Stimulated activated CD4-positive, alpha-beta T cell treated with anti-CD3 and anti-CD28 coated beads, TNF-alpha, amount 100 ng/mL, for 4 hours (primary cell): Measurements from ENCODE around the gene INTS4.
"Not testable (repeated sequence)": the region's sequence is repeated elsewhere in the genome, so short reads cannot be mapped to it uniquely, and the experiment has no call there.

ENCODE experiments used
- DNase-seq, 3 experiments: peaks; one replicate each; pipeline ENCODE4 v3.0.0-alpha.2; 2020; ENCODE audit warnings: low read depth in 3 of 3

INTS4 gene

GRCh38 chr11:78025378-78025777 lies 30.9 kb upstream of the INTS4 start:
- no peak for DNase-seq

- no peak for DNase-seq
Observed at GRCh38 chr11:78023426-78023825, 29.0 kb upstream of the INTS4 start.

DNA sequence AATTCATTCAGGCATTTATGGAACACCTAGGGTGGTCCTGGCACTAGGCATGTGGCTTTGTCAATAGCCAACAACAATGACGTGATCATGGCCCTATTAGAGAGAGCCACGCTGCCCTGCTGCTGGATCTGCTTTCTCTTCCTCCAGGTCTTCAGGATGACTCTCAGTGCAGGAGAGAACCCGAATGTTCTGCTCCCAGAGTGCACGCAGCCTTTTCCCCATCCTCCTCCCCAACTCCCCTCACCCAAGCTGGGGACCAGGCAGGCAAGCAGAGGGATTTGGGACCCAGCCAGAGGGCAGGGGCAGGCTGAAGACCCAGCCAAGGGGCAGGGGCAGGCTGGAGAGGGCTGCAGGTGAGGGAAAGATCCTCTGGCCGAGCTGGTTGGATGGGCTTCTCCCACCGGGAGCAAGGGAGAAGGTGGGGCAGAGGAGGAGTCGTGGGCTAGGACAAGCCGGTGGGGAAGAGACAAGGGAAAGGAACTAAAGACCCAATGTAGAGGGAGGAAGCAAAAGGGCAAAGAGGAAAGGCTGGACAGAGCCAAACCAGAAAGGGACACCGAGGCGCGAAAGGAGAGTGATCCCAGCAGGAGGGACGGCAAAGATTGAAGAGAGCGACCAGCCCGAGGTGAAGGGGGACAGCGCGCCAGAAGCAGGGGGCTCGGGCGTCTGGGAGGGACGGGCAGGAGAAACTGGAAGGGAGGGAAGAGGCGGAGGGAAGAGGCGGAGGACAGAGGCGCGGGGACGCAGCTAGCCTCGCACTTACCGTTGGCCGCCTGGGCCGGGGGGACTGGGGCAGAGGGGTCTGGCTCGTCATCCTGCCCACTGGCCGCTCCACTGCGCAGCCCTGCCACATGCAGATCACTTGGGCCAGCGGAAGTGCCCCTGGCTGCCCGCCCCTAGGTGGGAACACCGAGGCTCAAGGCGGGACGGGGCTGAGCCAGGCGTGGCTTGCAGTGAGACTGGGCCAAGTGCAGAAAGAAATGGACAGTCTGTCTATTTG lies 28.2 kb upstream of the INTS4 start, which contains the start of gene KCTD14:
TSS of gene KCTD14 (minus strand) at position 880 of the 1,000 bp plus-strand sequence. CDS start at position 853, 27 bp downstream.
- DNase-seq, result no peak

- DNase-seq, result no peak
Observed at GRCh38 chr11:78021611-78022010, 27.1 kb upstream of the INTS4 start.

- DNase-seq, result no peak
Observed at GRCh38 chr11:78020246-78020645, 25.8 kb upstream of the INTS4 start.

GRCh38 chr11:78019808-78020207 lies 25.3 kb upstream of the INTS4 start:
- no peak for DNase-seq

GRCh38 chr11:78015878-78016277 lies 21.4 kb upstream of the INTS4 start:
- DNase-seq, result no peak

DNA sequence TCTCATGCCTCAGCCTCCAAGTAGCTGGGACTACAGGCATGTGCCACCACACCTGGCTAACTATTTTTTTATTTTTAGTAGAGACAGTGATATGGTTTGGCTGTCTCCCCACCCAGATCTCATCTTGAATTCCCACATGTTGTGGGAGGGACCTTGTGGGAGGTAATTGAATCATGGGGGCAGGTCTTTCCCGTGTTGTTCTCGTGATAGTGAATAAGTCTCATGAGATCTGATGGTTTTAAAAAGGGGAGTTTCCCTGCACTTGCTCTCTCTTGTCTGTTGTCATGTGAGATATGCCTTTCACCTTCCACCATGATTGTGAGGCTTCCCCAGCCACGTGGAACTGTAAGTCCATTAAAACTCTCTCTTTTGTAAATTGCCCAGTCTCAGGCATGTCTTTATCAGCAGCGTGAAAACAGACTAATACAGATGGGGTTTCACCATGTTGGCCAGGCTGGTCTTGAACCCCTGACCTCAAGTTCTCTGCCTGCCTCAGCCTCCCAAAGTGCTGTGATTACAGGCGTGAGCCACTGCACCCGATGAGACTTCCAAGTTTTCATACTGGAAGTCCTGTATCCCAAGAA lies 20.6 kb upstream of the INTS4 start:
- DNase-seq, result not testable (repeated sequence)

- no peak for DNase-seq
Observed at GRCh38 chr11:78011301-78011700, 16.8 kb upstream of the INTS4 start.

DNA sequence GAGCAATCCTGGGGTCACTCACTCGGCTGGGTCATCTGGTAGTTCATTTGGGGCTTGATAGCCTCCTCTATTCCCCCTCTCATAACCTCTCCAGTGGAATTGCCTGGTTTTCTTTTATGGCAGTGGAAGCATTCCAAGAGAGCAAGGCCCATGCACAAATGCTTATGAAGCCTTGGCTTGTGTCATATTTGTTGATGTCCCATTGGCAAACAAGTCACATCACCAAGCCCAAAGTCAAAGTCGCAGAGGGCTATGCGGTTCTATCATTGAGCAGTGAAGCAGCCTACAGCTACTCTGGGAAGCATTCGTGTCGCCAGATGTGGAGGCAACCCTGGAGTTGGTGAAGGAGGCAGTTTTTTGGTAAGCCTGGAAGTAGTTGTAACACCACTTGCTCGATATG lies 16.3 kb upstream of the INTS4 start:
- DNase-seq, result no peak

DNA sequence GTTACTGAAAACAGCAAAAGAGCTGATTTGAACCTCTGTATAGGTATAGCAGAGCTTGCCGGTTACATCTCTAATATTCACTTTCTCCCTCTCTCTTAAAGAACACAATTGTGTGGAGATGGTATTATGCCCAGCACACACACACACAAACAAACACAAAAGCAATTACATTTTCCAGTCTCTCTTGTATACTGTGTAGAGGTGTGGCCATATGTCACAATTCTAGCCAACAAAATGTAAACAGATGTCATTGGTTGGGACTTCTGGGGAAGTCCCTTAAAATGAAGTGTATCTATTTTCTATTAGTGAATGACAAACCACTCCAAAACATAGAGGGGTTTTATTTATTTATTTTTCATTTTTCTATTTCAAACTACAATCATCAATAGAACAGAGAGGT lies 15.8 kb upstream of the INTS4 start:
- no peak for DNase-seq

DNA sequence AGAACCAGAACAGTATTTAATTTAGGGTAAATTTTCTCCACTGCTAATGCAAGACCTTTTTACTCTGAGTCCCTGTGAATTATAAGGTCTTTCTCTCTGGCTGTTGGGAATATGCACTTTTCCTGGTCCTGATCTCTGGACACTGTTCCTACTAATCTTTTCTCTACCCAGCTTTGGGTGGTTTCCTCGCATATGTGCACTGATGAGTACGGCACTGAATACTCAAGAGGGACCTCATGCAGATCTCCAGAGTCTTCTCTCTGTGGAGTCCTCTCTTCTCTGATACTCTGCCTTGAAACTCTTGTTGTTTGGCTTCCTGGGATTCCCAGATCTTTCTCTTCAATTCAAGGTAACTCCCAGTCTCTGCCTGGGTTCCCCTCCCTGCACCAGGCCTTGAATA lies 14.6 kb upstream of the INTS4 start:
- DNase-seq, result no peak

- DNase-seq, result peak in 2 of 3 experiments; percentile 4 to 12
Observed at GRCh38 chr11:78000193-78000592, 5.7 kb upstream of the INTS4 start.

DNA sequence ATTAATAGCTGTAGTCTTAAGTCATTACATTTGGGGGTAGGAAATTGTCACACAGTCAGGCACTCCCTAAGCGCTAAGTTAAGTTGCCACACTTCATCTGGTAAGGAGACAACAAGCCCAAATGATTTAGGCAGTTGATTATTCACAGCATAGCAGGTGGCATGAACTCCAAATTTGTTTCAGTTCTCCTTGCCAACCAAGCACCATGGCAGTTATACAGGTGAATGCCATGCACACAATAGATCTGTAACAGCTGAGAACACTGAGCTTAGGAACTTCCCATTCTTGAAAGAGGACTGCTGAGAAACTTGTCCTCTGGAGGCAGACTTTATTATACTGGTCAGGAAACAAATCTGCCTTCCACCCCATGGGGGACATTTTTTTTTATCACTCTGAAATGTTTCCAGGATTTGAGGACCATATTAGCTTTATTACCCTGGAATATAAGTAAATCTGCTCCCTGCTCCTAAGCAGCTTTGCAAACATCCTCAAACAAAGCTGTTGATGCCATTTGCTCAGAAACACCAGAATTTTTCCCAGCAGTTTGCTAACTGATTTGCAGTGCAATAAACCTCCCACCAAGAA lies 5.1 kb upstream of the INTS4 start:
- no peak for DNase-seq

DNA sequence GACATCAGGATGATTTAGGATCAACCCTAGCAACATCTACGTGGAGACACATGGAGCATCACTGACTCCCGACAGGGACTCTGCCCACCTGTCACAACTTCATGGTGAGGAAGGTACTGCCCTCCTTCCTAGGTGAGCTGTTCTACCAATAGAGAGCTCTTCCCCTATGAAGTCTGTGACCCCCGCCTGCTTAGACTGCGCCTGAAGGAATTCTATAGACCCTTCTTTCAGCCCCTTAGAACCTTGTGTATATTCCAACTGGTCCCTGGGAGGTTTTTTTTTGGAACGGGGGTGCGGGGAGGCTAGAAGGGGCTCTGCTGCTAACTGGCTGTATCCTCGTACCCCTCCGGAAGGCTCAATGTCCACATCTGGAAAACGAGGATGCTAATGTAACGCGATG lies 566 bp downstream of the INTS4 start:
- no peak for DNase-seq

DNA sequence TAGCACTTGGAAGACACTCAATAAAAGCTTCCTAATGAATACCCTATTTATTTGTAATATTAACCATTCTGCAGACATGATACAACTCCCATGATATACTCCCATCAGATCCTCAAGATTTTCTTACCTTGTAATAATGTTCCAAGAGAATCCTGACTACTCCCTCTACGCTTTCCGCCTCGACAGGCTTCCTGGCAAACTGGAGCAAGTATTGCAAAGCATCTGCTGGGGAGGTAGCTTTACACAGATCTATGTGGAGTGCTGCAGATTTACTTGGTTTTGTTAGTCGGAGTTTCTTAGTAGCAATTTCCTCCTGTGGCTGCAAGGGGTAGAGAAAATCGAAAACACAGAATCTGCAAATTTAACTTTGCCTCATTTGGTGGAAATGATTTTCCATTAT lies 3.5 kb downstream of the INTS4 start:
- DNase-seq, result no peak

DNA sequence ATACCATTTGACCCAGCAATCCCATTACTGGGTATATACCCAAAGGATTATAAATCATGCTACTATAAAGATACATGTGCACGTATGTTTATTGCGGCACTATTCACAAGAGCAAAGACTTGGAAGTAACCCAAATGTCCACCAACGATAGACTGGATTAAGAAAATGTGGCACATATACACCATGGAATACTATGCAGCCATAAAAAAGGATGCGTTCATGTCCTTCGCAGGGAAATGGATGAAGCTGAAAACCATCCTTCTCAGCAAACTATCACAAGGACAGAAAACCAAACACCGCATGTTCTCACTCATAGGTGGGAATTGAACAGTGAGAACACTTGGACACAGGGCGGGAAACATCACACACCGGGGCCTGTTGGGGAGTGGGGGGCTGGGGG lies 8.0 kb downstream of the INTS4 start:
- not testable (repeated sequence) for DNase-seq

DNA sequence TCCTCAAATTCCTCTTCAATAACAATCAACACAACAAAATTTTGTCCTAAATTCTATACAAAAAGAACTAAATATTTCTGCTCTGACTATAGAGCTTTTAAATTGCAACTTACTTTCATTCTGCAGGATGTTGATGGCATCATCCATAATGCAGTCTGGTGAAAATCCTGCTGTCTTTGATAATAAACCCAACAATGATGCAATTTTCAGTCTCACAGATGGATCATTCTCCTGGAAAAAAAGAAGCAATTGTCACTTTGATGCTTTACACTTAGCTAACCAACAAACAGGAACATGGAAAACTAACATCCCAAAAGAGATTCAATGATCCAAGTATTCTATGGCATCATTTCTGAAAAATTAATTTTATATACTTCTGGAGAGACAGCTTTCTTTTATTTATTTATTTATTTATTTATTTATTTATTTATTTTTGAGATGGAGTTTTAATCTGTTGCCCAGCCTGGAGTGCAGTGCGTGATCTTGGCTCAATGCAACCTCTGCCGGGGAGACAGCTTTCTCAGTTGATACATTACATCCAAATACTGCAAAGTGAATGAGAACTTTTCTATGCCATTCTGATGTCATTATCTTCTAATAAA lies 13.0 kb downstream of the INTS4 start:
- no peak for DNase-seq

- DNase-seq, result no peak
Observed at GRCh38 chr11:77968337-77968736, 26.1 kb downstream of the INTS4 start.

GRCh38 chr11:77967753-77968152 lies 26.7 kb downstream of the INTS4 start:
- no peak for DNase-seq

DNA sequence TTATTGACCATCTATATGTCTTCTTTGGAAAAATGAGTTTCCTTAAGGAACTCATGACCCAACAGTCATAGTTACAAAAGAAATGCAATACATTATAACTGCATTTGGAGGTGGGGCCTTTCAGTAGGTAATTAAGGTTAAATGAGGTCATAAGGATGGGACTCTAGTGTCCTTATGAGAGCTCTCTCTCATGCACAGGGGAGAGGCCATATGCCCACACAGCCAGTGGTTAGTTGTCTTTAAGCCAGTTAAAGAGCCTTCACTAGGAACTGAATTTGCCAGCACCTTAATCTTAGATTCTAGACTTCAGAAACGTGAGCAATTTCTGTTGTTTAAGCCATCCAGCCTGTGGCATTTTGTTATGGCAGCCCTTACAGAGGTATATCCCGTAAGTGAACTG lies 27.3 kb downstream of the INTS4 start:
- no peak for DNase-seq

DNA sequence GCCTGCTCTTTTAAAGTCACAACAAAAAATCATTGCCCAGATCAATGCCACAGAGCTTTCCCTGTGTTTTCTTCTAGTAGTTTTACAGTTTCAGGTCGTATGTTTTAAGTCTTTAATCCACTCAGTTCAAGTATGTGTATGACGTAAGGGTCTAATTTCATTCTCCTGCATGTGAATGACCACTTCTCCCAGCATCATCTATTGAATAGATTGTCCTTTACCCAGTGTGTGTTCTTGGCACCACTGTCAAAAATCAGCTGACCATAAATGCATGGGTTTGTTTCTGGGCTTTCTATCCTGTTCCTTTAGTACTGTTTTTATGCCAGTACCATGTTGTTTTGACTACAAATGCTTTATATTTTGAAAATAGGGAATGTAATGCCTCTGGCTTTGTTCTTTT lies 28.1 kb downstream of the INTS4 start:
- DNase-seq, result no peak
